Naive thymus-derived CD8-positive, alpha-beta T cell (primary cell): ENCODE results near the gene FOXN3. TPM values are rescaled to one million over a fixed set of nuclear protein-coding genes. Genes with fewer than 3 reads are reported as not detected.
"Not testable (repeated sequence)": the region's sequence is repeated elsewhere in the genome, so short reads cannot be mapped to it uniquely, and the experiment has no call there.

Experiments
- ATAC-seq, 2 donors: fragments of 150-1000 bp; cut with Tn5 transposase in 1 of 2; sonication (Bioruptor Pico), chemical (Tn5 transposase) in 1 of 2; 1 replicate in 1 of 2; 2 replicates in 1 of 2; pipeline ENCODE4 v1.10.0; 2021; ENCODE audit warnings: mild to moderate bottlenecking in 2 of 2, moderate library complexity in 2 of 2
- POLR2A ChIA-PET: fragments of 350-600 bp; sonication (Branson Sonifier 250); formaldehyde crosslinking; loops from one replicate; lab custom pipeline; 2021; ENCODE audit warnings: antibody characterized with exemption; lab: Charles Lee
- DNase-seq, 10 donors: peaks; one replicate each; pipeline versions ENCODE4 v3.0.0 to v3.0.0-alpha.2; 2020 to 2022
- H3K27ac Mint-ChIP-seq, 10 donors: one replicate each; pipeline ENCODE4 v1.8.0; 2020 to 2022; ENCODE audit warnings: mild to moderate bottlenecking in 10 of 10, mixed read lengths in 10 of 10, moderate library complexity in 4 of 10, inconsistent platforms in 1 of 10
- H3K27me3 Mint-ChIP-seq, 5 donors: one replicate each; pipeline ENCODE4 v1.8.0; 2021 to 2022; ENCODE audit warnings: mixed read lengths in 5 of 5
- H3K36me3 Mint-ChIP-seq, 3 donors: one replicate each; pipeline ENCODE4 v1.8.0; 2020 to 2022; ENCODE audit warnings: mixed read lengths in 3 of 3, mild to moderate bottlenecking in 2 of 3, inconsistent platforms in 1 of 3
- H3K4me1 Mint-ChIP-seq, 4 donors: one replicate each; pipeline ENCODE4 v1.8.0; 2021 to 2022; ENCODE audit warnings: mixed read lengths in 4 of 4
- H3K4me3 Mint-ChIP-seq, 10 donors: one replicate each; pipeline ENCODE4 v1.8.0; 2020 to 2022; ENCODE audit warnings: mild to moderate bottlenecking in 10 of 10, mixed read lengths in 10 of 10, moderate library complexity in 6 of 10, inconsistent platforms in 1 of 10
- H3K9me3 Mint-ChIP-seq, 9 donors: one replicate each; pipeline ENCODE4 v1.8.0; 2020 to 2022; ENCODE audit warnings: mixed read lengths in 9 of 9, mild to moderate bottlenecking in 3 of 9, inconsistent platforms in 1 of 9, moderate library complexity in 1 of 9
- polyA plus RNA-seq, 3 donors: library from polyadenylated mRNA; unstranded; fragments of 300-500 nt; fragmentation: Illumina TruSeq; gene quantifications; one replicate each; pipeline ENCODE4 v1.2.3, GENCODE V29; 2021
- total RNA-seq, 8 experiments: library from RNA in 2 of 8; stranded (reverse) in 2 of 8; gene quantifications; one replicate each; pipeline ENCODE4 v1.2.3 and lab custom pipeline; 2021 to 2026

Gene FOXN3
- total and polyA plus RNA-seq, 5 experiments from 2014 or later, result 107 to 148 (median 125) TPM

DNA sequence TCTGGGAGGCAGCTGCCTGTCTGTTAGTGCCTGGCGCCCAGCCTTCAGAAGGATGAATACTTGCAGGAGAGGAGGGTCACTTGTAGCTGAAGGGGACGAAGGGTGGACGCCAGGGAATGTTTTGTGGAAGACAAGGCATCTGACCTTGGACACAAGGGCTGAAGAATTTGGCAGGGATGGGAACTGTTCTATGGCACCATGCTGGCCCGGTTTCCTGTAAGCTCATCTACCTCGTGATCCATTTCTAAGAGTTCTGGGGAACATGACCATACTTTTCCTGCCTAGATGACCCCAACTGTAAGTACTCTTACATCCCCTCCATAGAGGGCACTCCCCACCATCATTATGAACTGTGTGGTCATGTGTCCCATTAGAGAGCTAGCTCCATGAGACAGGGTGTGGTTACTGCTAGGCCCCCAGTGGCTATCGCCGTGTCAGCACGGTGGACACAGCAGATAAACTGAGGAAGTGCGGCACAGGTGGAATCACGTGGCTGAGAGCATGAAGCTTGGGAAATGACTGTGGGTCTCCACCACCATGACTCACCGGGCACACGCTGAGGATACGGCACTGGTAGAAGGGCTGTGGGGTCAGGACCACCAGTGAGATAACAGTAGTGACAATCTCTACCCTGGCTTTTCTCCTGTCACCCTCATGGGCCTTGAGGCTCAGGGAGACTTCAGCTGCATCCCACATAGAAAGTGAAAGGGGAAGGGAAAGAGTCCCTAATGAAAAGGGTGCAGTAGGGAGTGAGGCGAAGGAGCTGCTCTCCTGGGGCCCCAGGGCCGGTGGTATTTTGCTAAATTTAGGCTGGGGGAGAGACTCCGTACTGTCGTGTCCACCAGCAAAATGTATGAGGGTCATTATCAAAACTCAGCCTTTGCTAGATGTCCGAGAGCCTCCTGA is 252.6 kb downstream of the FOXN3 start:
- H3K27ac Mint-ChIP-seq, result peak overlapping the region; percentile 63 to 90 (median 82)
- ATAC-seq (no peak), DNase-seq (no peak)
- POLR2A ChIA-PET, result no interaction called here
- no peaks in the 10 kb centered on the region for H3K27me3 Mint-ChIP-seq
- peaks cover 0 to 10% (median 2%) of the 10 kb centered on the region in 9 donors for H3K9me3 Mint-ChIP-seq
- H3K4me3 Mint-ChIP-seq, result peak overlapping the region in 3 of 10 donors; percentile 22 to 76 (median 27)
- peaks cover 10 to 76% (median 27%) of the 10 kb centered on the region in 3 donors for H3K36me3 Mint-ChIP-seq
- peaks cover 19 to 44% (median 27%) of the 10 kb centered on the region in 4 donors for H3K4me1 Mint-ChIP-seq

DNA sequence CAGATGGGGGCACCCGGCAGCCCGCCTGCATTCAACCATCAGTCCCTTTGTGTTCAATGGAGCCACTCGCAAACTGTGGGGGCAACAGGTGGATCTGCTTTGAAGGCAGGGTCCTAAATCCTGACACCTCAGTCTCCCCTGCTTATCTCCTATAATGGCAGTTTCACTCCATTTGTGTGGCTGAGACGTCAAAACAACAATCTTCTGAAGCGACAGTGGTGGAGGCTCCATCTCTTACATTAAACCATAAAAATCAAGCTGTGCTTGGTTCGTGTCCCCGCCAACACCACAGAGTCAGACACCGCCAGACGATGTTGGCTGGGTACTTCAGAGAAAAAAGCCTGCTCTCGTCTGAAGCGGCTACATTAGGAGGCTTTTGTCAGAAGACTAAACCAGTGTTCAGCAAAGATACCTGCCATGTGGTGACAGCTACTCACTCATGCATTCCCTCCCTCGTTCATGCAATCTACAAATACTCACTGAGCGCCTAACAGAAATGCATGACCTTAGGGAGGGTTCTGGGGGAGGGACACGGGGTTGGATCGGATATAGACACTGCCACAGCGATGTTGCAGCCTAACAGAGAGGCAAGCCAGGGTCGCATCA is 253.9 kb downstream of the FOXN3 start:
- H3K4me3 Mint-ChIP-seq, result no peak overlapping the region
- DNase-seq (no peak), ATAC-seq (no peak)
- H3K27ac Mint-ChIP-seq, result peak overlapping the region in 2 of 10 donors; percentile 25 to 29
- H3K4me1 Mint-ChIP-seq, result peaks cover 15 to 42% (median 25%) of the 10 kb centered on the region in 4 donors
- POLR2A ChIA-PET, result no interaction called here
- H3K9me3 Mint-ChIP-seq, result peaks cover 0 to 2% (median 0%) of the 10 kb centered on the region in 9 donors
- peaks cover under 1 to 78% (median 19%) of the 10 kb centered on the region in 3 donors for H3K36me3 Mint-ChIP-seq
- H3K27me3 Mint-ChIP-seq, result no peaks in the 10 kb centered on the region

DNA sequence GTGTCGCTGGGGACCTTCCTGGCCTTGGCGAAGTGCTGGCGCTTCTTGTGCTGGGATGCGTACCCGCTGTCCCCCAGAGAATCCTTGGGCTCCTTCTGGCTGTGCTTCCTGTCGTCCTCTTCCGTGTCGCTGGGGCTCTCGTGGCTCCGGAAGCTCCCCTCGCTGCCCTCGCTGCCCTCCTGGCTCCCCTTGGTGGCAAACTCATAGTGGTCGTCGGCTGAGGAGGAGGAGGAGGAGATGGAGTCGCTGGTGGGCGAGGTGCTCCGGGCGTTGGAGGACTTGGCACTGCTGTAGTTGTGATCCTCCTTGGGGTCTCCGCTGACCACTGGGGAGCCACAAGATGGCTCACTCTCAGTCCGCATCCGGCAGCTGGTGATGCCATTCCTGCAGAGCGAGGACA is 254.4 kb downstream of the FOXN3 start:
- Mint-ChIP-seq H3K4me3 (no peak overlapping the region), H3K4me1 (peaks cover 12 to 38% (median 23%) of the 10 kb centered on the region in 4 donors), H3K27me3 (no peaks in the 10 kb centered on the region), H3K36me3 (peaks cover 0 to 78% (median 19%) of the 10 kb centered on the region in 3 donors), H3K9me3 (no peaks in the 10 kb centered on the region), H3K27ac (no peak overlapping the region)
- ATAC-seq (no peak), DNase-seq (no peak)
- POLR2A ChIA-PET, result no interaction called here

DNA sequence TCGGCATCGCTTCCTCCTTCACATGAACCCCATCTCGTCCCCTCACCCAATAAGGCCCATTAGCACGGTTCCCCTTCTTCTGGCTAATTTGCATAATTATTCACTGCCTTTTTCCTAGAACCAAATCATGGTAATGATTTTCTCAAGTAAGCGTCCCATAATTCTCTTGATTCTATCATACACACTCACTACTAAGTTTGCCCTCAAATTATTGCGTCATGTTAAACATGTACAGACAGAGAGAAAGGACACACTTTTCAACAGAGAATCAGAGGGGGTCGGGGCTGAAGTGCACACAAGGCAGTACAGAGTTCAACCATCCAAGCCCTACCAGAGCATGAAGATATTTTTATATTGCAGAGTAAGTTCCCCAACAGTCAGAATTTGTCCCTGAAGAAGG is 256.6 kb downstream of the FOXN3 start:
- peaks cover 0 to 83% (median 24%) of the 10 kb centered on the region in 3 donors for H3K36me3 Mint-ChIP-seq
- peak overlapping the region in 2 of 10 donors; percentile 30 to 43 for H3K27ac Mint-ChIP-seq
- peaks cover 5 to 17% (median 8%) of the 10 kb centered on the region in 4 donors for H3K4me1 Mint-ChIP-seq
- POLR2A ChIA-PET, result no interaction called here
- H3K27me3 Mint-ChIP-seq, result no peaks in the 10 kb centered on the region
- H3K9me3 Mint-ChIP-seq, result no peaks in the 10 kb centered on the region
- H3K4me3 Mint-ChIP-seq, result no peak overlapping the region
- ATAC-seq (no peak), DNase-seq (no peak)

DNA sequence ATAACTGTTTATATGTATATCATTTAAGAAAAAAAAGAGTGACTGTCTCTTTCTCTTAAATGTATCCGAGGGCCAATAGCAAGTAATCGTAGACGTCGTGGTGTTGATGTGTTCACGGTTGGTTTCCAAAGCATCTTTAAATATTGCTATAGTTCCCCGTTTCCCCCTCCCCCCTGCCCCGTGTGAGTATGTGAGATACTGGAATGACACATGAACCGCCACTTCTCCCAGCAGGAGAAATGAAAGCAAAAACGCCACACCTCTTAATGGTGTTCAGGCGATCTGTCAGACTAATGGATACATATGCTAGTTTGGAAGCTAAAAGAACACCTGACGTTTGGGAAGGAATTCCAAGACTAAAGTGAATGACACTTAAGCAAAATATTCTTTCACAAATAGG is 258.3 kb downstream of the FOXN3 start:
- DNase-seq (no peak), ATAC-seq (no peak)
- Mint-ChIP-seq H3K27me3 (no peaks in the 10 kb centered on the region), H3K27ac (no peak overlapping the region), H3K4me3 (no peak overlapping the region), H3K4me1 (peaks cover 0 to 3% (median under 1%) of the 10 kb centered on the region in 4 donors), H3K9me3 (no peaks in the 10 kb centered on the region), H3K36me3 (peaks cover 0 to 76% (median 27%) of the 10 kb centered on the region in 3 donors)
- POLR2A ChIA-PET, result no interaction called here

DNA sequence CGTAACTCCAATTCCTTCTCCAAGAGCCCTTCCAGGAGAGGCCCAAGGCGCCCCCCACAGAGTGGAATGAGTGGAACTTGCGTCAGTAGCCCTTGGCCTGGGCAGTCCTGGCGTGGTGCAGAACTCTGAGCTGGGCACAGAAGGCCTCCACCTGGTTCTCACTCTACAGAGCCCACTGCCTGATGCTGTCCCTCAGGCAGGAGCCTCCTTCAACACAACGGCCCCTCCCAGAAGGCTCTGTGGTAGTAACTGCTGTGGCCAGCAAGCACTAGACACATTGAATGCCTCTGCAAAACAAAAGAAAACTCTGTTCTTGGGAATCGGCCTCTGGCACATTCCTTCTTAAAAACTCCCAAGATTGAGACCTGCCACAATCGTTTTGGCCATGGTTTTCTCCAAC is 258.9 kb downstream of the FOXN3 start:
- POLR2A ChIA-PET, H3K4me1 Mint-ChIP-seq, H3K4me3 Mint-ChIP-seq, ATAC-seq, H3K27me3 Mint-ChIP-seq, H3K9me3 Mint-ChIP-seq, DNase-seq: not testable (repeated sequence)
- Mint-ChIP-seq H3K27ac (peak overlapping the region in 2 of 10 donors; percentile 33 to 59), H3K36me3 (peaks cover 0 to 71% (median 27%) of the 10 kb centered on the region in 3 donors)

DNA sequence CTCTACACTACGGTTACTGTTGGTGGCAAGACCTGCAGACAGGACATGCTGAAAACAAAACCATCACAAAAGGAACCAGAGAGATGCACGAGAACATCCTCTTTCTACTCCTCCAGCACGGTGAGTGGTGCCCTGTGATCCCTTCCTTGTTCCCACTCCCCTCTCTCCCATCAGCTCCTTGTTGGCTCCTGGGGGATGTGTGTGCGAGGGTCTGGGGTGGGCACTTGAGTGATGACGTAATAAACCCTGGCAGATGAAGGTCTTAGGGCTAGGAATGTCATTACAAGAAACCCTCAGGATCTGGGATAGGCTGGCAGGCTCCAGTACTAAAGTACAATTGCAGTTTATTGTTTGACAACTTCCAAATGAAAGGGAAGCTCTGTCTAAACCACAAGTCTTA is 261.5 kb downstream of the FOXN3 start:
- H3K27ac Mint-ChIP-seq, result peak overlapping the region in 1 of 10 donors; percentile 69

DNA sequence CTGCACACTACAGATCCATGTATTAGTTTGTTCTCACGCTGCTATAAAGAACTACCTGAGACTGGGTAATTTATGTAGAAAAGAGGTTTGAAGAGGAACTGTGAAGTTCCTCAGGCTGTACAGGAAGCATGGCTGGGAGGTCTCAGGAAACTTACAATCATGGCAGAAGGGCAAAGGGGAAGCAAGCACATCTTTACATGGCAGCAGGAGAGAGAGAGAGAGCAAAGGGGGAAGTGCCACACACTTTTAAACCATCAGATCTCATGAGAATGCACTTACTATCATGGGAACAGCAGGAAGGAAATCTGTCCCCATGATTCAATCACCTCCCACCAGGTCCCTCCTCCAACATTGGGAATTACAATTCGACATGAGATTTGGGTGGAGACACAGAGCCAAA is 265.3 kb downstream of the FOXN3 start:
- POLR2A ChIA-PET, H3K9me3 Mint-ChIP-seq, DNase-seq, H3K27ac Mint-ChIP-seq, H3K4me1 Mint-ChIP-seq, H3K4me3 Mint-ChIP-seq, ATAC-seq, H3K27me3 Mint-ChIP-seq: not testable (repeated sequence)
- H3K36me3 Mint-ChIP-seq, result peaks cover 4 to 23% (median 16%) of the 10 kb centered on the region in 3 donors

More for the DNA sequence above, 261.5 kb downstream of the FOXN3 start:
- POLR2A ChIA-PET, result no interaction called here
- Mint-ChIP-seq H3K4me1 (peaks cover 0 to 2% (median 0%) of the 10 kb centered on the region in 4 donors), H3K27me3 (no peaks in the 10 kb centered on the region), H3K36me3 (peaks cover 4 to 46% (median 21%) of the 10 kb centered on the region in 3 donors), H3K9me3 (peaks cover 0 to 9% (median 2%) of the 10 kb centered on the region in 9 donors), H3K4me3 (no peak overlapping the region)
- no peak for DNase-seq
- ATAC-seq, result no peak

DNA sequence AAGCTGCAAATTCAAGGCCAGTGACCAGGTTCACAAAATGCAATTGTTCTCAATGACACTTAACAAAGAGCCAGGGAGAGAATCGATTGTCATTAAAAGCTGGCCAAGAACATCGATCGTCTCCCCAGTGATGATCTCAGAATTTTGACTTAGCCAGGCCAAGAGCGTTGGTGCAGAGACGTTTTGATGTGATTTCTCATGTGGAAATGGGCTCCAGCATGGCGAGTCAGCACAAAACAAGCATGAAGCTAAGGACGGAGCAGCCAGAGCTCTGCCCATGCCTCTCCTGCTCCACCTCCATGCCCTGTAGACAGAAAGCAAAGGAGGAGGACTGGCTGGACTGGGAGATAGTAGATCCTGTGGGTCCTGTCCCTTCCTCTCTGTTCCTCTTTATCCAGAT is 270.8 kb downstream of the FOXN3 start:
- POLR2A ChIA-PET, result no interaction called here
- H3K27me3 Mint-ChIP-seq, result peaks cover 0 to 8% (median 2%) of the 10 kb centered on the region in 5 donors
- DNase-seq, result no peak

DNA sequence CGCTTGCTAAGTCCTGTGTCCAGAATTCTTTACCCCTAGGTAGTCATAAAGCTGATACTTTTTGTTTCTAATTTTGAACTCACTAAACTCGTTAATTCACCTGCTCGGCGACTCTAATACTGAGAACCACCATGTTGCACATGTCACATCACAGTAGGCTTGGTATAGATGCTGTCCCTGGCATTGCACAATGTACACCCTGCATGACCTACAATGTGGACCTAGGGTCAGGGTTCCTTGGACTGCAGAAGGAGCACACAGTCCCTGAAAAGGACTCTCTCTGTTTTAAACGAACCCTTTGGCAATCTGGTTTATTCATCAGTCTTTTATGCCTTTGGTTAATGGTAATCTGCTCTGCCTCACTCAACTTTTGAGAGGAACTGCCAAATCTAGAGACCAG is 272.4 kb downstream of the FOXN3 start:
- POLR2A ChIA-PET, result no interaction called here
- no peak overlapping the region for H3K27ac Mint-ChIP-seq
- peaks cover 0 to 5% (median 4%) of the 10 kb centered on the region in 3 donors for H3K36me3 Mint-ChIP-seq
- H3K27me3 Mint-ChIP-seq, result peaks cover 0 to 8% (median 2%) of the 10 kb centered on the region in 5 donors
- no peak overlapping the region for H3K4me3 Mint-ChIP-seq
- H3K9me3 Mint-ChIP-seq, result no peaks in the 10 kb centered on the region
- H3K4me1 Mint-ChIP-seq, result peaks cover 3 to 12% (median 8%) of the 10 kb centered on the region in 4 donors
- ATAC-seq, result no peak
- no peak for DNase-seq

More for the DNA sequence above, 270.8 kb downstream of the FOXN3 start:
- ATAC-seq, result no peak
- H3K9me3 Mint-ChIP-seq, result peaks cover 0 to 1% (median 0%) of the 10 kb centered on the region in 9 donors
- H3K27ac Mint-ChIP-seq, result no peak overlapping the region
- H3K4me1 Mint-ChIP-seq, result peaks cover 0 to 5% (median 0%) of the 10 kb centered on the region in 4 donors
- H3K36me3 Mint-ChIP-seq, result peaks cover 0 to 5% (median 4%) of the 10 kb centered on the region in 3 donors
- H3K4me3 Mint-ChIP-seq, result no peak overlapping the region

DNA sequence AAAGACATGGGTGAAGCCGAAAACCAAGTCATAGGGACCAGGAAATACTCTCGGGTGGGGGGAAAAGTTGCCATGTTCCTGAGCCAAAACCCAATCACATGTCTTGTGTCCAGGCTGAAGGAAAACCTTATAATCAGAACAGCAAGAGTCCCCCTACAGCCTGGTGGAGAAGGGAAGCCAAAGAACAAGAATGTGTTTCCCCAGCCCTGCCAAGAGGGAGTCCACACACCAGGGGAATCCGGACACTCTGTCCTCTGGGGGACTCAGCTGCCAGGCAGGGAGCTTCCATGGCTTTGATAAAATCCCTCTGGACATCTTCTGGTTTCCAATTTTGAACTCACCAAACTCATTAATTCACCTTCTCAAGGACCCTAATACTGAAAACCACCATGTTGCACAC is 273.0 kb downstream of the FOXN3 start:
- peaks cover 0 to 8% (median 2%) of the 10 kb centered on the region in 5 donors for H3K27me3 Mint-ChIP-seq
- no peak overlapping the region for H3K27ac Mint-ChIP-seq

DNA sequence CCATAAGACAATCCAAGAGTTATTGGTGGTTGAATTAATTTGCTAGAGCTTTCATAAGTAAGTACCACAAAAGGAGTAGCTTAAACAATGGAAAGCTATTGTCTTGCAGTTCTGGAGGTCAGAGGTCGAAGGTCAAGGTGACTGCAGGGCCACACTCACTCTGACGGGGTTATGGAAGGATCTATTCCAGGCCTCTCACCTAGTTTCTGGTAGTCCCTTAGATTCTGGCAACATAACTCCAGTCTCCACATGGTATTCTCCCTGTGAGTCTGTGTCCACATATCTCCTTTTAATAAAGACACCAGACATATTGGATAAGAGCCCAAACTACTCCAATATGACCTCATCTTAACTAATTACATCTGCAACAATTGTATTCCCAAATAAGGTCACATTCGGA is 273.4 kb downstream of the FOXN3 start:
- ATAC-seq (no peak), DNase-seq (no peak)
- POLR2A ChIA-PET, result no interaction called here
- Mint-ChIP-seq H3K4me1 (peaks cover 3 to 13% (median 7%) of the 10 kb centered on the region in 4 donors), H3K27me3 (peaks cover 0 to 8% (median 2%) of the 10 kb centered on the region in 5 donors), H3K36me3 (peaks cover 0 to 5% (median 4%) of the 10 kb centered on the region in 3 donors), H3K4me3 (no peak overlapping the region), H3K27ac (no peak overlapping the region), H3K9me3 (no peaks in the 10 kb centered on the region)

More for the DNA sequence above, 273.0 kb downstream of the FOXN3 start:
- Mint-ChIP-seq H3K9me3 (no peaks in the 10 kb centered on the region), H3K36me3 (peaks cover 0 to 5% (median 4%) of the 10 kb centered on the region in 3 donors), H3K4me3 (no peak overlapping the region), H3K4me1 (peaks cover 3 to 13% (median 8%) of the 10 kb centered on the region in 4 donors)
- ATAC-seq (no peak), DNase-seq (no peak)
- POLR2A ChIA-PET, result no interaction called here
